IPS-15b (cell line): ENCODE measurements around the gene EPDR1.

ENCODE experiments used
- H3K27me3 ChIP-seq: one replicate; pipeline ENCODE4 v1.6.1; 2013; ENCODE audit warnings: low read length; ENCODE audit not compliant: control insufficient read depth, insufficient read depth
- H3K36me3 ChIP-seq: one replicate; pipeline ENCODE4 v1.6.1; 2013; ENCODE audit warnings: low read length; ENCODE audit not compliant: control insufficient read depth, insufficient read depth
- H3K4me1 ChIP-seq: one replicate; pipeline ENCODE4 v1.6.1; 2013; ENCODE audit warnings: mild to moderate bottlenecking, low read length; ENCODE audit not compliant: control insufficient read depth, insufficient read depth
- H3K4me3 ChIP-seq: one replicate; pipeline ENCODE4 v1.5.1; 2013; ENCODE audit warnings: low read depth, low read length
- H3K9ac ChIP-seq: one replicate; pipeline ENCODE4 v1.6.1; 2013; ENCODE audit warnings: low read depth, mild to moderate bottlenecking, low read length
- H3K9me3 ChIP-seq: one replicate; pipeline ENCODE4 v1.6.1; 2013; ENCODE audit warnings: mild to moderate bottlenecking, low read length; ENCODE audit not compliant: control insufficient read depth, insufficient read depth

Gene EPDR1

DNA sequence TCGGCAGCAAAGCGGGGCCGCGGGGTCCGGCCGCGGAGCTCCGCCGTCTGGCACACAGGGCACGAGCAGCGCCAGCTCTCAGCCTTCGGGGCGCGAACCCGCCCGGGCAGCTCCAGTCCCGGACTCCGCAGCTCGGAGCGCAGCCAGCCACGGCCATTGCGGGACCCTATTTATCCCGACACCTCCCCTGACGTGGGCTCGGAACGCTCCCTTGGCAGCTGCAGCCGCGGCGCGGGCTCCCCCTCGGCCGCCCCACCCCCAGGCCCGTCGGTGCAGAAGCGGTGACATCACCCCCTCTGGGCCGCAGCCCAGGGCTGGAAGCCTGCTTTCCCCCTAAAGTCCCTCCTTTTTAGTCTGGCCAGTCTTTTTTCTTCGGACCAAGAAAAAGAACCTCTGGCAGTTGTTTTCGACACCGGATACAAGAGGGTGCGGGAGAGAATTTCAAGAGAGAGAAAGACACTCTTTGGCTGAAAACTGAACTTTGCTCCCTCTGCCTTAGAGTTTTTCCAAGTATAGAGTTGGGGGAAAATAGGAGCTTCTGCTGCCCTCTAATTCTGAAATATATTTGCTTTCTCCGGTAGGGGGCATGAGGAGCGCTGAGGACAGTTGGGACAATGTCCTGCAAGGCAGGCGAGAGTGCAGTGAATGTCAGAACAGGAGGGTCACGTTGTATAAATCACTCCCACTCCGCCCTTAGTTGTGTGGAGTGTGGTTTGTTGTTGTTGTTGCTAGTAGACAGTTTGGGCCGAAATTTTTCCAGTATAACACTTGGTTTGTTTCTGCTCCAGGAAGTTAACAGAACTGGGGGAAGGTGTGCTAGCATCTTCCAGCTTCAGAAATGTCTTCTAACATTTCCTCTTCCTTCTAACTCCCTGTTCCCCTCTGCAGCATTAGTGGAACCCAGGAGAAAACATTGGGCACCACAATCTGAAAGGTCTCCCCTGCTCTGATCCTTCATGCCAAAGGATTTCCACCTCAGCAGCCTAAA is 3.5 kb upstream of the EPDR1 start, which contains the start of gene SFRP4:
SFRP4 (minus strand) TSS at position 145 of the 988 bp plus-strand sequence. CDS start 280 bp downstream, outside the sequence.
- H3K27me3 ChIP-seq = peaks cover 70% of the 10 kb centered on the region
- H3K9ac ChIP-seq = peak within 1 kb of the TSS; percentile 30
- peak within 1 kb of the TSS; percentile 42 for H3K4me3 ChIP-seq
- no peaks in the 10 kb centered on the region for H3K9me3 ChIP-seq
- H3K4me1 ChIP-seq = no peaks in the 10 kb centered on the region
- no peaks in the 10 kb centered on the region for H3K36me3 ChIP-seq

GRCh38 chr7:37918526-37918925 is 1.9 kb upstream of the EPDR1 start:
- peaks cover 70% of the 10 kb centered on the region for H3K27me3 ChIP-seq
- H3K36me3 ChIP-seq = no peaks in the 10 kb centered on the region
- H3K9me3 ChIP-seq = no peaks in the 10 kb centered on the region
- H3K4me3 ChIP-seq = no peak overlapping the region
- H3K4me1 ChIP-seq = no peaks in the 10 kb centered on the region
- no peak overlapping the region for H3K9ac ChIP-seq

- no peaks in the 10 kb centered on the region for H3K9me3 ChIP-seq
- H3K4me3 ChIP-seq = peak overlapping the region; percentile 77
- H3K36me3 ChIP-seq = no peaks in the 10 kb centered on the region
- H3K27me3 ChIP-seq = peaks cover 49% of the 10 kb centered on the region
- no peaks in the 10 kb centered on the region for H3K4me1 ChIP-seq
- H3K9ac ChIP-seq = peak overlapping the region; percentile 29
These were observed 687 bp downstream of the EPDR1 start for GRCh38 chr7:37920849-37921805.

- no peaks in the 10 kb centered on the region for H3K4me1 ChIP-seq
- H3K27me3 ChIP-seq = peaks cover 41% of the 10 kb centered on the region
- H3K36me3 ChIP-seq = no peaks in the 10 kb centered on the region
- H3K4me3 ChIP-seq = peak overlapping the region; percentile 77
- H3K9me3 ChIP-seq = no peaks in the 10 kb centered on the region
- H3K9ac ChIP-seq = no peak overlapping the region
These were observed 1.4 kb downstream of the EPDR1 start for GRCh38 chr7:37921876-37922275.

DNA sequence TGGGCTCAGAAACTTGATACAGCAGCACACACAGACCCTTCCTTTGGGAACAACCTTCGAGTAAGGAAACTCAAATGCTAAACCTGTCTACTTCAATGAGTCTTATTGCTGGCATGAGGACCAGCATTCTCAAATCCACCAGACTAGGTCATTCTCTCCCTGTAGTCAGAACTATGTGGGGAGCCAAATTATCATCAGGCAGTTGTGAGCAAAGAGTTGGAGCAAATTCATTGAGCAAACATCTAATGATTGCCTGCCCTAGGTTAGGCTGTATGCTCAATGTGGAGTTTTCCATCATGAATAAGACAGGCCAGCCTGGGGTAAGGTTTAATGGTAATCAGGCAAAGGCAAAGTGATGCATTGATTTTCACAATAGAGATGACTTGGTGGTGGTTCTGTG is 3.6 kb downstream of the EPDR1 start:
- Histone ChIP-seq H3K36me3 (no peaks in the 10 kb centered on the region), H3K9me3 (no peaks in the 10 kb centered on the region), H3K9ac (no peak overlapping the region), H3K4me3 (no peak overlapping the region), H3K27me3 (peaks cover 21% of the 10 kb centered on the region), H3K4me1 (no peaks in the 10 kb centered on the region)

DNA sequence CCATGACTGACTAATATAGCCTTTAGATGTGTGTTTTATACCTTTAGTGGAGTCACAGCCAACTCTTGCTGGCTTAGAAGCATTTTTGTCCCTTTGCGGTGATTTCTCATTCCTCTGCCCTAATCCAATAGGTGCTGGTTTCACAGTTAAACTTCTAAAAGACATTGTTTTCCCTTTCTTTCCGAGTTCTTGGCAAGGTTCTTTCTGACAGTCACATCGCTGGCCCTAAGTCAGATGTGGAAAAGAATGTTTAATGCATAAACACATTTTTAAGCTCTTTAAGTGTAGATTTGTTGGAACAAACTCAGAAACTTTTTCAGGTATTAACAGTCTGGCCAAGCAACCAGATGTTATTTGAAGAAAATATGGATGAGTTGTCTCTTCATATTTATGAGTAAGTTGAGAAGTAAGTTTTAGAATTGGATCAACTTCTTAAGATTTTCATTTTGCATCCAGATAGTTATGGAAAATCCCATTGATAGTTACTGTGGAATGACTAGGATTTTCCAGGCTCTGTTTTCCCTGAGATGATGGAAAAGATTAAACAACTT is 4.1 kb downstream of the EPDR1 start:
- Histone ChIP-seq H3K9me3 (no peaks in the 10 kb centered on the region), H3K36me3 (no peaks in the 10 kb centered on the region), H3K27me3 (peaks cover 15% of the 10 kb centered on the region), H3K4me3 (no peak overlapping the region), H3K9ac (no peak overlapping the region), H3K4me1 (no peaks in the 10 kb centered on the region)

GRCh38 chr7:37925620-37926019 is 5.2 kb downstream of the EPDR1 start:
- peaks cover 7% of the 10 kb centered on the region for H3K27me3 ChIP-seq
- no peaks in the 10 kb centered on the region for H3K4me1 ChIP-seq

DNA sequence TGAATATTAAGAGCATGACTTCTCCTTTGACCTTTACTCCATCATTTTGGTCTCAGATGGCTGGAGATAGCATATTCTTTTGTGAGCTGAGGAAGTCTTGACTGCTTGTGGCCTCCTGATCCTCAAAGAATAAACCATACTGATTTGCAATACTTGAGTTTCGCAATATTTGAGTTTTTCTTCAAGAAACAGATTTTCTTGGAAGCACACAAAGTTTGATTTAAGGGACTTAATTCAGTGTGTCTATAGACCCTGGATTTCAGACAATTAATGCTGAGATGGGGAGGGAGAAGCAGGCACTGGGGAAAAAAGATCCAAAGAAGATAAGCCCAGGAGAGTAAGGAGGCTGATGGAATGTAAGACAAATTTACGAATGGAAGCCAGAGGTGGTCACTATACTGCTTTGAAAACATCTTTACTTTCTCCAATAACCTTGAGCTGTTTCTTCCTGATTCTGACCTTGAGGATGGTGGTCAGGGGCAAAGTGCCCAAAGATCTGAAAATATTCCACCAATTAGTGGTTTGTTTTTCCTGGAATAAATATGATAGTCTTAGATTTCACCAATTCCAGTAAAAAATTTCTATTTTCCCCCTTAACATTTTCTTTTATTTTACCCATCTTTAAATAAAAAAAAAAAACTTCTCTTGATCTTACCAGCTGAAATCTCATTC is 7.5 kb downstream of the EPDR1 start:
- no peaks in the 10 kb centered on the region for H3K27me3 ChIP-seq
- no peak overlapping the region for H3K9ac ChIP-seq
- H3K9me3 ChIP-seq = no peaks in the 10 kb centered on the region
- no peaks in the 10 kb centered on the region for H3K4me1 ChIP-seq
- H3K4me3 ChIP-seq = no peak overlapping the region
- H3K36me3 ChIP-seq = no peaks in the 10 kb centered on the region

More at GRCh38 chr7:37925620-37926019, 5.2 kb downstream of the EPDR1 start:
- Histone ChIP-seq H3K9me3 (no peaks in the 10 kb centered on the region), H3K36me3 (no peaks in the 10 kb centered on the region), H3K9ac (no peak overlapping the region), H3K4me3 (no peak overlapping the region)

- H3K4me1 ChIP-seq = no peaks in the 10 kb centered on the region
- no peak overlapping the region for H3K4me3 ChIP-seq
- H3K9me3 ChIP-seq = no peaks in the 10 kb centered on the region
- no peaks in the 10 kb centered on the region for H3K27me3 ChIP-seq
- H3K36me3 ChIP-seq = no peaks in the 10 kb centered on the region
- H3K9ac ChIP-seq = no peak overlapping the region
These were observed 8.4 kb downstream of the EPDR1 start for GRCh38 chr7:37928878-37929277.

DNA sequence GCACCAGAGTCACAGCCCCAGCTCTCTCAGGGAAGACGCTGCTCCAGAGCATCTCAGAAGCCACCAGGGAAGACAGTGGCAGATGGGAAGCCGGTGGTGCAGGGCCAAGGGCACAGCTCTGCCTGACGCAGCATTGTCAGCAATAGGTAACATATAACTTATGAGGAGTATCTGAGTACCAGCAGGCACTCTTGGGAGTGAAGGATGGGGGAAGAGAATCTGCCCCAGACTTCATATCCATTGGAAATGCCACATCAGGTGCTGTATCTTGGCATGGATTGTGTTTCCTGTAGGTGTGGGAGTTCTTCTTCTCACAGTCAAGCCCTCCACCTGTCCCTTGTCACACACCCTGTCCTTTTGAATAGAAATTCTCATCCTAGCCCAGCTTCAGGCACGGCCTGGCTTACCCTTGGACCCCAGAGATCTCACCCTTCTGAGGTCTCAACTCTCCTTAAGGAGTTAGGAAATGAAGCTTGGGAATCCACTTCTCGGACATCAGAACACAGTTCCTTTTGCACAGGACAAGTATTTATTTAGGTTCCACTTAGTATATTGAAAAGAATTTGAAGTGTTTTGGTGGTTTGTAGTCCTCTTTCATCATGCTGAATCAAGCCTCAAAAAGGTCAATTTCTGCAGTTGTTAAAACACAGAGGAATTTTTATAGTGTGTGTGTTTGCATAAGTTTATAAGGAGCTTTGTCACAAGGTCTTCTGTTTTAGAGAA is 9.9 kb downstream of the EPDR1 start:
- H3K4me1 ChIP-seq = no peaks in the 10 kb centered on the region
- no peak overlapping the region for H3K9ac ChIP-seq
- H3K27me3 ChIP-seq = no peaks in the 10 kb centered on the region
- H3K4me3 ChIP-seq = no peak overlapping the region
- no peaks in the 10 kb centered on the region for H3K36me3 ChIP-seq
- no peaks in the 10 kb centered on the region for H3K9me3 ChIP-seq
